Breast epithelium (tissue), 4 donors: ENCODE results near the gene BCL2L1. TPM values are rescaled to one million over a fixed set of nuclear protein-coding genes. Genes with fewer than 3 reads are reported as not detected.

Source experiments
- DNase-seq, 2 donors: peaks; one replicate each; pipeline ENCODE4 v3.0.0-alpha.2; 2019; ENCODE audit warnings: low spot score in 2 of 2
- H3K27ac ChIP-seq, 2 donors: fragments of 200-600 bp; sonication (generic) in 1 of 2; one replicate each; pipeline ENCODE4 v1.5.1; 2016 to 2019; ENCODE audit warnings: mild to moderate bottlenecking in 1 of 2
- H3K27me3 ChIP-seq, 2 donors: fragments of 200-600 bp; sonication (generic) in 1 of 2; one replicate each; pipeline versions ENCODE4 v1.5.1 to v1.6.0; 2017 to 2019; ENCODE audit warnings: control low read depth in 1 of 2, mild to moderate bottlenecking in 1 of 2
- H3K36me3 ChIP-seq: fragments of 200-600 bp; one replicate; pipeline ENCODE4 v1.5.1; 2019
- H3K4me1 ChIP-seq, 2 donors: fragments of 200-600 bp; sonication (generic); one replicate each; pipeline ENCODE4 v1.5.1; 2016 to 2019; ENCODE audit warnings: control low read depth in 1 of 2
- H3K4me3 ChIP-seq, 3 donors: fragments of 200-600 bp; sonication (generic); 1 replicate in 2 of 3; 2 replicates in 1 of 3; pipeline ENCODE4 v1.5.1; 2016 to 2019; ENCODE audit warnings: mild to moderate bottlenecking in 3 of 3, moderate library complexity in 2 of 3
- H3K9me3 ChIP-seq, 2 donors: fragments of 200-600 bp; sonication (generic) in 1 of 2; one replicate each; pipeline ENCODE4 v1.5.1; 2016 to 2019; ENCODE audit warnings: control low read depth in 1 of 2
- CTCF ChIP-seq, 3 donors: fragments of 450-650 bp; IDR thresholded peaks; one replicate each; pipeline ENCODE4 v1.5.1; 2016 to 2017; ENCODE audit warnings: antibody characterized with exemption in 3 of 3, mild to moderate bottlenecking in 3 of 3, moderate library complexity in 3 of 3
- POLR2A ChIP-seq: fragments of 450-650 bp; IDR thresholded peaks from one replicate; pipeline ENCODE4 v1.6.1; 2016; ENCODE audit warnings: antibody characterized with exemption, mild to moderate bottlenecking, moderate library complexity
- POLR2AphosphoS5 ChIP-seq, 3 donors: sonication (generic); formaldehyde crosslinking; IDR thresholded peaks; one replicate each; pipeline ENCODE4 v1.6.1; 2017; ENCODE audit warnings: antibody characterized with exemption in 3 of 3
- intact Hi-C: fragments of 100-400 bp; cut with DNase I; formaldehyde crosslinking; loops from one replicate; pipeline ENCODE4 v1.15.1; 2023; ENCODE audit warnings: low total_unique reads
- total RNA-seq, 3 donors: library from RNA; depleted of rRNA; stranded (reverse); fragments of >200 nt; gene quantifications; one replicate each; pipeline ENCODE4 v1.1.0, GENCODE V29; 2016

The BCL2L1 gene
- total RNA-seq, 3 donors from 2014 or later, result 95.1 to 124 (median 117) TPM

- TF ChIP-seq POLR2A (no peak), POLR2AphosphoS5 (IDR thresholded peaks at IDR 0.05) (peak; percentile 23 to 68 (median 39)), CTCF (IDR thresholded peaks at IDR 0.05) (peak in 2 of 3 donors; percentile 40 to 57)
- DNase-seq, result peak; percentile 95 to 96
- peak within 1 kb of the TSS; percentile 53 to 78 (median 72) for H3K4me3 ChIP-seq
- H3K9me3 ChIP-seq, result no peaks in the 10 kb centered on the region
- H3K36me3 ChIP-seq, result no peaks in the 10 kb centered on the region
- intact Hi-C loops, result no loop called here
- peak within 1 kb of the TSS; percentile 45 to 79 for H3K27ac ChIP-seq
- H3K27me3 ChIP-seq, result no peaks in the 10 kb centered on the region
- H3K4me1 ChIP-seq, result no peaks in the 10 kb centered on the region
These were observed 16.3 kb upstream of the BCL2L1 start, which contains the start of gene TPX2 for GRCh38 chr20:31738729-31739549. TPX2 (plus strand) TSS chr20:31739290; CDS start chr20:31757477, 18,187 bp downstream.

- intact Hi-C loops, result no loop called here
- TF ChIP-seq POLR2AphosphoS5 (IDR thresholded peaks at IDR 0.05) (no peak), CTCF (IDR thresholded peaks at IDR 0.05) (no peak), POLR2A (no peak)
- no peaks in the 10 kb centered on the region for H3K27me3 ChIP-seq
- no peak overlapping the region for H3K27ac ChIP-seq
- H3K4me3 ChIP-seq, result no peak overlapping the region
- no peaks in the 10 kb centered on the region for H3K9me3 ChIP-seq
- H3K4me1 ChIP-seq, result no peaks in the 10 kb centered on the region
- no peaks in the 10 kb centered on the region for H3K36me3 ChIP-seq
- DNase-seq, result no peak
These were observed 8.7 kb upstream of the BCL2L1 start for GRCh38 chr20:31731321-31731717.

GRCh38 chr20:31723319-31724078, 831 bp upstream of the BCL2L1 start:
- no peak for TF ChIP-seq POLR2A
- TF ChIP-seq POLR2AphosphoS5 (IDR thresholded peaks at IDR 0.05), result peak; percentile 78 to 89 (median 83)
- TF ChIP-seq CTCF (IDR thresholded peaks at IDR 0.05), result peak; percentile 98 to 99 (median 99)
- H3K4me3 ChIP-seq, result peak overlapping the region; percentile 63 to 83 (median 73)
- H3K9me3 ChIP-seq, result no peaks in the 10 kb centered on the region
- no peaks in the 10 kb centered on the region for H3K27me3 ChIP-seq
- peak overlapping the region; percentile 100 for H3K27ac ChIP-seq
- DNase-seq, result peak; percentile 97
- H3K36me3 ChIP-seq, result no peaks in the 10 kb centered on the region
- intact Hi-C loops, result loop anchor here (2.0 kb wide), 1 partner anchor 59 kb away; no protein-coding TSS in a partner anchor
- H3K4me1 ChIP-seq, result peaks cover 0 to 6% of the 10 kb centered on the region in 2 donors

- Histone ChIP-seq H3K9me3 (no peaks in the 10 kb centered on the region), H3K27ac (peak overlapping the region; percentile 100), H3K36me3 (no peaks in the 10 kb centered on the region), H3K27me3 (no peaks in the 10 kb centered on the region), H3K4me1 (peaks cover 0 to 11% of the 10 kb centered on the region in 2 donors), H3K4me3 (peak overlapping the region; percentile 63 to 83 (median 73))
- intact Hi-C loops, result no loop called here
- TF ChIP-seq CTCF (IDR thresholded peaks at IDR 0.05) (peak in 2 of 3 donors; percentile 23 to 41), POLR2AphosphoS5 (IDR thresholded peaks at IDR 0.05) (no peak)
- peak in 1 of 2 donors; percentile 51 for DNase-seq
These were observed 326 bp upstream of the BCL2L1 start for GRCh38 chr20:31723069-31723318.
